Measurements from ENCODE around the gene OSTN.
A peak's percentile ranks its signal among the peaks of the same experiment; 100 is the strongest.

OSTN gene

DNA sequence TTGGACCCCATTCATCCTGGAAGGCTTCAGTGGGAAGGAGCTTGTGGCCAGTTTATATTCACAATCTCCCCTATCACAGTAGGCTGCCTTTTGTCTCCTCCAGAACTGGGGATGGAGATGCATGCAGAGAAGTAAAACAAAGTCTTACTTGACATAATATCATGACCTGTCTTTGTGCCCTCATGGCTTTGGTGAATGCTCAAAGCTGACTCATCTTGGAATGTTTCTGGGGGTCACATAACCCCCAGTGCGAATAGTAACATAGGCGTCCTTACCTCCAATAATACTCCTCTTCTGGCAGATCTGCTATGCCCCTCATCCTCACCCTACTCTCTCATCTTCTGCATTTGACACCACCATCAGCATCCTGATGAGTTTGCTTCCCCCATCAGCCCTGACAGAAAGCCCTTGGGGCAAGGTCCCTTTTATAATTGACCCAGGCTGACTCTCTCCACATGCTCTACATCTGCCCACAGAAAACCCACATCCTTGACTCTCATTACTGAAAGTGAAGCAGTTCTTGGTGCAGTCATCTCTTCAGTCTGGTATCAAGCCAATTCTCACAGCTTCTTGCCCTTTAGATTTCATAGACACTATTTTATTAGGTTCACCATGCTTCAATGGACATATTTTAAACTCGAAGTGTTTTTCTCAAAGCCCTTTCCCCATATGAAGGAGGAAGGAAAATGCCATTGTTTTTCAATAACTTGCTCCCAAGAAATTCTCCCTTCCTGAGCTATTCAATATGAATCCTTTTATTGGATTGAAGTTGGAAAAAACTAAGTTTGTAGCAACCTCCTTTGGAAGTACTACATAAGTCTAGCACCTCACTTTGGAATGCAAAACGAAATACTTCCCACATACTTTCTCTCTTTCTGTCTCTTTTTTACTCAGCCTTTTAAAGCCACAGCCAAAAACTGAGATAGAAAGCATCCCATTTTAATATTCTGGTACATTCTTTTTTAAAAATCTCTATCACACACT, 36.6 kb downstream of the OSTN start:
- no peak for DNase-seq (ENCODE audit: low spot score)

GRCh38 chr3:191236646-191237045, 37.6 kb downstream of the OSTN start:
- DNase-seq (ENCODE audit: low spot score): no peak

- DNase-seq (ENCODE audit: low spot score): no peak
These were observed 38.2 kb downstream of the OSTN start for GRCh38 chr3:191237047-191237882.

DNA sequence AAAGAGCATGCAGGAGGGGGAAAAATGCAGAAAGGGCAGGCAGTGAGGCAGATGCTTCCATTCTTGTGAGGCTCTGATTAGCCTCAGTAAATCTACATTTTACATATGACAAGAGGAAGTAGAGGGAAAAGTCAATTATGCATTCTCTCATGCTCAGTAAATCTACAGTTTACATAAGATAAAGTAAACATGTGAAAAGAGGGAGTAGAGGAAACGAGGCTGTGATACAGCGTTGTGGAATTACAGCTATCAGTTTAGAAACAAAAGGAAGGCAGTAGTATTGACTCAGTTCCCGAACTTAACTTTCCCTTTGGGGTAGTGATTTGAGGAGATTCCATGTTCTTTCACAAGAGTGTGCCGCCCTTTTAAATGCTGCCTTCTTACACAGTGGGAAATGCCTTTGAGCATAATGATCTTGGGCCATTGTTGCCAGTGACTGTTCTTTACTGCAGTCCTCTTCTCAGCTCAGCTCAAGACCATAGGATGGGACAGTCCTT, 39.3 kb downstream of the OSTN start:
- DNase-seq (ENCODE audit: low spot score): no peak

GRCh38 chr3:191239407-191240031, 40.5 kb downstream of the OSTN start:
- no peak for DNase-seq (ENCODE audit: low spot score)

DNA sequence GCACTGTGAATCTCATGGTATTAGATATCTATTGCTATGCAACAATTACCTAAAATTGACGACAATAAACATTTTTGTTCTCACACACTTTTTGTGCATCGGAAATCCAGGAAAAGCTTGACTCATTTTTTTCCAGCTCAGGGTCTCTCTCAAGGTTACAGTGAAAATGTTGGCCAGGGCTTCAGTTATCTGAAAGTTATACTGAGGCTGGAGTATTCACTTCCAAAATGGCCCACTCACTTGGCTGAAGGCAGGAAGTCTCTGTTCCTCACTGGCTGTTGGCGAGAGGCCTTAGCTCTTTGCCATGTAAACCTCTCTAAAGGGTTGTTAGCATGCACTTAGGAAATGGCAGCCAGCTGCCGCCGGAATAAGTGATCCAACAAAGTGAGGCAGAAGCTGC, 41.4 kb downstream of the OSTN start:
- DNase-seq (ENCODE audit: low spot score): no peak

GRCh38 chr3:191244242-191244867, 45.3 kb downstream of the OSTN start:
- no peak for DNase-seq (ENCODE audit: low spot score)

DNA sequence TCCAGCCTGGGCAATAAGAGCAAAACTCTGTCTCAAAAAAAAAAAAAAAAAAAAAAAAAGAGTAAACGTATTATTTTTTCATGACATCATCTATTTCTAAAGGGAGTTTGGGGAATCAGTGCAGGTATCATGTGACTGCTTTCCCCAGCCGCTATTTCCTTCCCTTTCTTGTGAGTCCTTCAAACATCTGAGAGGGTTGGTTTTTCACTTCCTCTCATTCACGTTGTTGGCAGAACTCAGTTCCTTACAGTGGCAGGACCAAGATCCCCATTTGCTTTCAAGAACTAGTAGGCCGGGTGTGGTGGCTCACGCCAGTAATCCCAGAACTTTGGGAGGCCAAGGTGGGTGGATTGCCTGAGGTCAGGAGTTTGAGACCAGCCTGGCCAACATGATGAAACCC, 47.0 kb downstream of the OSTN start:
- DNase-seq (ENCODE audit: low spot score): peak; percentile 13

DNA sequence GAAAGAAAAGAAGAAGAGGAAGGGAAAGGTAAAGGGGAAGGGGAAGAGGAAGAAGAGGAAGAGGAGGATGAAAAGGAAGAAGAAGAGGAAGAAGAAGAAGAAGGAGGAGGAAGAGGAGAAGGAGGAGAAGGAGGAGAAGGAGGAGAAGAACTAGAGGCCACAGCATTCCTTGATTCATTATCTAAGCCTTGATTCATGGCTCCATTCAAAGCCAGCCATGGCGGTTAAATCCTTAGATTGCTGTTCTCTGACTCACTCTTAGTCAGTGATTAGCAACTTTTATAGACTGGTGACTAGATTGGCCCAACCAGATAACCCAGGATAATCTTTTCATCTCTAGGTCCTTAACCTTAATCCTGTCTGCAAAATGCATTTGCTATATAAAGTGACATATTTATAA, 47.6 kb downstream of the OSTN start:
- no peak for DNase-seq (ENCODE audit: low spot score)

DNA sequence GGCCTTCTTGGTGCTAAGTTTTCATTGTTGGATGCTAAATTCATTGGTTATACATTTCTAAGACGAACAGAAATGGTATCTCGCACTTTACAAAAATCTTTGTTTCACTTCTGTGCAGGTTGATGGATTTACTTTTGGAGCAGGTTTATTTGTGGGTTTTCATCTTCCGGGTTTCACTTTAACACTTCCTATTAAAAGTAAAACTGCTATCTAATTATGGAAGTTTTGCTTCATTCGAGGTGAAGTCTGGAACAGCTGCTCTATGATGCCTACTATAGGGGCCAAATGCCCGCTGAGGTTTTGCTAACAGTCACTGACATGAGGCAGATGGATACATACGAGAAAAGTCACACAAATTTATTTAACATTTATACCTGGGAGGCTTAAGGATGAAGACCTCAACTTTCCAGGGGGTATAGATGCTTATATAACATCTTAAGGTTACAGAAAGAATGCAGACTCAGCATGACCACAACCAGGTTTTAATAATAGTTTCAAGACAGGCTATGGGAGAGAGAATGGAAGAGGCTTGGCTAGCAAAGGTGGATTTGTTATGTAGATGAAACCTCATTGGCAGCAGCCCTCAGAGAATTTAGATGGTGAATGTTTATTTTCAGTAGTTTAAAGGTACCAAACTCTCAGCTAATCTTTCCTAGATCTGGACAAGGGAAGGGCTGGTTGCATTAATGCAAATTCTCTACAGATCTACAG, 54.2 kb downstream of the OSTN start:
- no peak for DNase-seq (ENCODE audit: low spot score)

GRCh38 chr3:191254098-191254873, 55.2 kb downstream of the OSTN start:
- DNase-seq (ENCODE audit: low spot score): no peak

GRCh38 chr3:191255156-191255555, 56.1 kb downstream of the OSTN start:
- DNase-seq (ENCODE audit: low spot score): no peak

DNA sequence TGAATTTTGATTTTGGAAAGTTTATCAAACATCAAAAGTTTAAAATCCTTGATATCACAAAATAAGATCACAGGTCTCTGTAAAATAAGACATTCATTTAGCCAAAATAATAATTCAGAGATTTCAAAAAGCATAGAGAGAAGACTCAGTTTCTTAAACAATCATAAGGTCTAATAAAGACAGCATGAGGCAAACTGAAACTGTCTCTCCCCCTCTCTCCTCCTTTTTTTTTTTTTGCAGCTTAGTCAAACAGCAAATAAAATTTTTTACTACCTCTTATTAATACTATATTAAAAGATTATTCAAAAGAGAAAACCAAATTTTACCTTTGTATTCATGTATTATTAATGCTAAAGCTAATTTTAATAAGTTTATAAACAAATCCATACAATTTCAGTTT, 57.4 kb downstream of the OSTN start:
- DNase-seq (ENCODE audit: low spot score): no peak

DNA sequence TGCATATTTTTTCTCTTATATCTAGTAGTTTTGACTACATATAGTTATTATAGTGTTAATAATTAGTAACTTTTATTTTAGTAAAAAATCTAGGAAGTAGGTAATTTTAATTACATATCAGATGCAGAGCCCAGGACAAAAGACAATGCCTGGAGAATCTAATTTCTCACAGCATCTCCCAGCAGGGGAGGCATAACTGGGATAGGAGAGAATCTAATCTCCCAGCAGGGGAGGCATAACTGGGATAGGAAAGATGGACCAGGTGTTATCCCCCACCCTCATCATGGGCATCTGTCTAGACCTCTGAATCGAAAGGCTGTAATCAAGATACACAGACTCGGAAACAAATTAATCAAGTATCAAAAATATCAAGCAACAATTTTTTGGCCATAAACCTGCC, 58.2 kb downstream of the OSTN start:
- no peak for DNase-seq (ENCODE audit: low spot score)

GRCh38 chr3:191259486-191259885, 60.4 kb downstream of the OSTN start:
- DNase-seq (ENCODE audit: low spot score): no peak

GRCh38 chr3:191260431-191261303, 61.6 kb downstream of the OSTN start:
- no peak for DNase-seq (ENCODE audit: low spot score)

DNA sequence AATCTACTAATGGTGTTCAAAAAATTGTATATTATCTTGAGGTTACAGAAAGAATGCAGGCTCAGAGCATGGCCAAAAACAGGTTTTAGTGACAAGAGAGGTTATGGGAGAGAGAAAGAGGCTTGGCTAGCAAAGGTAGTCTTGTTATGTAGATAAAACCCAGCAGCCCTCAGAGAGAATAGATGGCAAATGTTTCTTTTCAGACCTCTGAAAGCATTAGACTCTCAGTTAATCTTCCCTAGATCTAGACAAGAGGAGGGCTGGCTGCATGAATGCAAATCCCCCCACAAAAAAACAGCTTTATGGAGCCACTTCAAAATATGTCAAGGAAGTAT, 62.2 kb downstream of the OSTN start:
- no peak for DNase-seq (ENCODE audit: low spot score)

- no peak for DNase-seq (ENCODE audit: low spot score)
These were observed 63.6 kb downstream of the OSTN start for GRCh38 chr3:191262650-191263049.

DNA sequence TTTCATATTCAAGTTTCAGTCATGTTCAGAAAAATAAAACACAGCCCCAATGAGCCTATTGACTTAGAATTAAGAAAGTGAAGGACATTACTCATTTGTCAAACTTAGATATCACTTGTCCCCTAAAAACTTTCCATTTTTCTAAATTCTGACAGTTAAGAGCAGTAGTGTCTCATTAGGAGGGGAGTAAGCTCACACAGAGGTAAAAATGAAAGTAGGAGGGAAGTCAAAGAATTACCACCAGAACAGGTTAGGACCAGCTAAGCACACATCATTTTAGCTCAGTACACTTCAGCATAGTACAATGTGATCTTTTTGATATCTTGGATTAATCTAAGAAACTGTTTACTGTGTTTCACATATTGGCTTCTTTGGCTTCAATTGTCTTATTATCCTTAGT, 64.3 kb downstream of the OSTN start:
- no peak for DNase-seq (ENCODE audit: low spot score)

DNA sequence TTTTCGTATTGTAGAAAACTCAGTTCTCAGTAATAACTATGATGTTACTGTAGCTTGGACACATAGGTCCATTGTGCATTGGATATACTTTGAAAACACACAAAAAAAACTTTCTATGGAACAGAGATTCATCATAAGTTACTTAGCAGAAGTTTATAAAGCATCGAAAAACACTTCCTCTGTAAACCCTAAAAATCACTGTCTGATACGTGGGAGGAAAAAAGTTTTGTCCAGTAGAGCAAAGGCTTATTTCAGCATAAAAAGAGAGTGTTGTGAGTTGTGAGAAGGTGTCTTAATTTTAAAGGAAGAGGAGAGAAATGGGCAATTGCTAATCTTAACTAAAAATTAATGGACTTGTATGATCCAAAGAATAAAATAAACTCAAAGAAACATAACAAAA, 64.8 kb downstream of the OSTN start:
- no peak for DNase-seq (ENCODE audit: low spot score)

Measured in CD4-positive, alpha-beta T cell treated with Interleukin-2 at 100 ng/mL for 4 hours (primary cell).